GM19395 (cell line): ENCODE results near the gene NEDD4L.

Source experiments
- ATAC-seq: cut with Tn5 transposase; IDR thresholded peaks from one replicate; pipeline ENCODE4 v1.9.1; 2021; ENCODE audit warnings: mild to moderate bottlenecking, moderate library complexity; ENCODE audit not compliant: unreplicated experiment

Gene NEDD4L

DNA sequence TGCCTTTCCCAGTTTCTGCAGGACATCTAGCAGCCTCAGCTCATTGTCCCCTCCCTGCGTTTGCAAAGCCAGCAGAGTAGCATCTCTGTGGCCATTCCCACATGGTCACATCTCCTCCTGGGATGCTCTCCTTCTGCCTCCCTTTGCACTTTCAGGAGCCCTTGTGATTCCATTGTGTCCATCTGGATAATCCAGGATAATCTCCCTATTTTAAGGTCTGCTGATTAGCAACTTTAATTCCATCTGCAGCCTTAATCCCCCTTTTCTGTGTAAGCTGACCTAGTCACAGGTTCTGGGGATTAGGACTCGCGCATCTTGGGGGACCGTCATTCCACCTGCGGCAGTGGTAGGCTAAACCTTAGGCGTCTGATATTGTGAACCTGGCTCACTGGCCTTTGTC, 70.7 kb downstream of the NEDD4L start:
- no peak for ATAC-seq

DNA sequence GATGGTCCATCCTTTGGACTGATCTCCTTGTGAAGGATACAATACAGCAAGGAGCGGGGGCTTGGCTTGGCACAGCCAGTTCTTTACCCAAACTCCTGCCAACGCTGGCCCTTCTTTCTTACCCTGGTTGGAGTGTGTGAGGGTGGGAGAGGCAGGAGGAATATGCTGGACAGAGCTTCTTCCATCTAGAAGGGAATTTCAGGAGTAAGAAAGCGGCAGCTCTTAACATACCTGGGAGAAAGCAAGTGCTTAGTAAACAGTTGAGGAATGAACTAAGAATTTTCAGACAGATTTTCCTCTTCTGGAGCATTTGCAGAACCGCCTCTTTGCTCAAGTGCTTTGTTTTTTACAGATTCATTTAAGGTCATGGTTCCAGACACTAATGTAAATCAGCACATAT, 72.8 kb downstream of the NEDD4L start:
- ATAC-seq = no peak

- no peak for ATAC-seq
These were observed 73.9 kb downstream of the NEDD4L start for GRCh38 chr18:58117786-58118403.

- no peak for ATAC-seq
These were observed 74.5 kb downstream of the NEDD4L start for GRCh38 chr18:58118536-58118935.

GRCh38 chr18:58119819-58120218, 75.8 kb downstream of the NEDD4L start:
- ATAC-seq = no peak

GRCh38 chr18:58124475-58124874, 80.4 kb downstream of the NEDD4L start:
- no peak for ATAC-seq

DNA sequence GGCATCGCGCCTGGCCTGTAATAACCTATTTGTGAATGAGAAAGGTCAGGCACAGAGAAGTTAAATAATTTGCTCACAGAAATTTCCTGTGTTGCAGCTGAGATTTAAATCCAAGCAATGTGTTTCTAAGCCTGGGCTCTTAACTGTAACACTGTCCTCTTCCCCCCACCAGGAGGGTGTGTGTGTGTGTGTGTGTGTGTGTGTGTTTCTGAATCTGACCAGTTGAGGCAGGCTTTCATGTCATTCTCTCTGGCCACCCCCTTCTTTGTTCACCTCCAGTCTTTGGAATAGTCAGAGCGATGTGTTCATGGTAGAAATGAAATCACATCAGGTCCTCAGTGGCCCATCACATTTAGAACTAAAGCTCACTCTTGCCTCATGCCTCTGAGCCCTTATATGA, 81.2 kb downstream of the NEDD4L start:
- ATAC-seq = no peak

DNA sequence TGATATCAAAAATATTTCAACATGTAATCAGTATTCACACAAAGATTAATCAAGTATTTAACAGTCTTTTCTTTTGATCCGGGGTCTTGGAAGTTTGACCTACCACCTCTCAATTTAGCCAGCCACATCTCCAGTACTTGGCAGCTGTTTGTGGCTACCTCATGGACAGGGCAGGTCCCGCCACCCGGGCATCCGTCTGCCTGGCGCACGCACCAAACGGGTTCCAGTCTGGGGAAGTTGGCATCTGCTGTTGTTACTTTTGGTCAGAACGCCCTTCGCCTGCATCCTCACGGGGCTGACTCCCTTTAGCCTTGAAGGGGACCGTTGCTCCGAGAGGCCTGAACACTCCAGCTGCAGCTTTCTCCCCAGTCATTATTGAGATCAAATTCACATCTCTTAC, 81.7 kb downstream of the NEDD4L start:
- no peak for ATAC-seq

DNA sequence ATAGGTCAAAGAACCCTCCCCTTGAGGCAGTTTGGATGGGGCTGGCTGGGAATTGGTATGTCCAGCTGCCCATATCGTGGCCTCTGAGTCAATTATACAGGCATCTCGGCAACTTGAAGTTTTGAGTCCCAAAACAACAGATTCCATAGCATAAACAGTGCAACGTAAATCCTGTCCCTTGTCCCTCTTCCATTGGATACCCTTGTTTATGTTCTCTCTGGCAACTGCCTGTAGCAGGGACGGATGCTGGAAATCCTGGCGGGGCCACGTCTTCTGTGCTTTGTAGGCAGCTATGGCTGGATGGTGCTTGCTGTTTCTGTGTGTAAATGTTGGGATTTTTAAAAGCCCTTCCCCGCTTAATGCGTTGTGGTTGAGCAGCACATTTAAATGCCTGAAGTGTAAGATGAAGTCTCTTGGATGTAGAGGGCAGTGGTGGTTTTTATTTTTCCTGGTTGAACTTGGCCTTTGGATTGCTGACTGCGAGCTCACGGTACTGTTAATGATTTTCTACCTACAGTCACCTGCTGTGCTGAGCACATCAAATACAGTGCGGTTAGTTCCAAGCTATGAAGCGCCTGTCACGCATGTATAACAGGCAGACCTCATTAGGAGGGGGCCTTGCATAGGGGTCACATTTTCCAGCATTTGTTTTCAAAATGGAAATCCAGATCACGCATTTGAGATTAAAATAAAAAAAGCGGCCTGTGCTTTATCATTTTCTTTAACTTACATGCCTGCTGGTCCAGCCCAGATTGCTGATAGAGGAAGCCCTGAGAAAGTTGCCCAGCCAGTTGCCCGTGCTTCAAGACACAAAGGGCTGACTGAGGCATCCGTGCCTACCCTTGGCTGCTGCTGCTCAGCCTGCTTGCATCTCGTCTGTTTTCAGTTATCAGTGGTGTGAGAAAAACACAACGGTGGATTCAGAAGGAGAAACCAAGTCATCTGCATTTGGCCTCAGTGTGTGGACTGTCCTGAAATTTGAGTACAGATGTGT, 84.7 kb downstream of the NEDD4L start:
- ATAC-seq = no peak

DNA sequence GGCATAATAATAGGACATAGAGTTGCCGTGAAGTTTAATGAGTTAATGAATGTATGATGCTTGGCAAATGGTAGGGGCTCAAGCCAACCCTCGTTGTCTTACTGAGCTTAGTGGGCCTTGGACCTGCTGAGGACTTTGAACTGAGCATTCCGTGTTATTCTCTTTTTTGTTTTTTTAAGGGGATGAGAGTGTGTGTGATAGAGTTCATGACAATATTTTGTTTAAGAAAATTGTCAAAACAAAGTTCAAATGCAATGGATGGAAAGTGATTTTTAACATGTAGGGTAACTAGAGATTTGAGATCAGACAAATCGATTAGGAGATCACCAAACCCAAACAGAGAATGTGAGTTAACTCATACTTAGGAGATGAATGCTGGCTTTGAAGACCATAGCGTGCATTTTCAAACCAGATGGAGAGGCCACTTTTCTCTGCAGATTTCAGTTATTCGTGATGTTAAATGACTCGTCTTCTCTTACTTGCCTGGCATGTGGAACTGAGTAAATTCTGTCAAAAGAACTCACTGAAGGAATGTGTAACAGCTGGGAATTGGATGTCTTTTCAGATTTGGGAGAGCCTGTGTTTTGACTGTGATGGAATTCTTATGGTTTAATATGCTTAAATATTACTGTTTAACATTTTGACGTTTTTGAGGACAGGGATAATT, 88.7 kb downstream of the NEDD4L start:
- ATAC-seq = no peak

DNA sequence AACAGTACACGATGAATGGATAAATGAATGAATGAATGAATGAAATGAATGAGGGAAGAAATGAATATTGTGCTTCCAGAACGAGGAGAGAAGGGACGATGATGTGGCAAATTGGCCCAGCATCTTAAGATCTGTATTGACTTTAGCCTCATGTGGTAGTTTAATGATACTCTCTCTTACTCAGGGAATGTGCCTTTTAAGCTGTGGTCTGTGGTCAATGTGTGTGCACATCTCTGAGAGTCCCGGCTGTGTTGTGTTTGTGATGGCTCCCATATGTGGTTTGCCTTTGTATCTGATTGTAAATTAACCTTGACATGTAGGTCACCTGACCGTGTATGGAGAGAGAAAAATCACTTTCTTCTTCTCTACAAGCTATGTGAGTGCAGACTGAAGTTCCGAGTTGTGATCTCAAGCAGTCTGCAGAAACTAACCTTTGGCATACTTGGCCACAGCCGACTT, 91.2 kb downstream of the NEDD4L start:
- ATAC-seq = peak; percentile 83

- ATAC-seq = peak; percentile 79
These were observed 91.8 kb downstream of the NEDD4L start for GRCh38 chr18:58135701-58136331.

DNA sequence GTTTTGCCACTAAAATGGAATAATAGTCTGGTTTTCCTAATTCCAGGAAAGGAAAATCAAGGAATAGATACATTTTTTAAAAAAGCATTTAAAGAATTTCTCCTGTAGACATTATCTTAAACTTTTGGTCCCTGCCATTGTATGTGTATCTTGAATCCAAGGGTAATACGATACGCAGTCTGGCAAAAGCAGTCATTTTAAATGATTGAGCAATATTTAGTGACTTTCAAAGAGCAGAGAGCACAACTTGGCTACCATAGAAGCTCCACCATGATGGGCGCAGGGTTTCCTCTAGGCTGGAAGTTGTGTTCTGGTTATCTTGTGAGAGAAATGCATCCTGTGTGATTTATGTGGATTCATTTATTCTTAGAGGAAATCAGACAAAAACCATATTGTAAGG, 92.9 kb downstream of the NEDD4L start:
- ATAC-seq = no peak

- no peak for ATAC-seq
These were observed 95.7 kb downstream of the NEDD4L start for GRCh38 chr18:58139459-58140386.

DNA sequence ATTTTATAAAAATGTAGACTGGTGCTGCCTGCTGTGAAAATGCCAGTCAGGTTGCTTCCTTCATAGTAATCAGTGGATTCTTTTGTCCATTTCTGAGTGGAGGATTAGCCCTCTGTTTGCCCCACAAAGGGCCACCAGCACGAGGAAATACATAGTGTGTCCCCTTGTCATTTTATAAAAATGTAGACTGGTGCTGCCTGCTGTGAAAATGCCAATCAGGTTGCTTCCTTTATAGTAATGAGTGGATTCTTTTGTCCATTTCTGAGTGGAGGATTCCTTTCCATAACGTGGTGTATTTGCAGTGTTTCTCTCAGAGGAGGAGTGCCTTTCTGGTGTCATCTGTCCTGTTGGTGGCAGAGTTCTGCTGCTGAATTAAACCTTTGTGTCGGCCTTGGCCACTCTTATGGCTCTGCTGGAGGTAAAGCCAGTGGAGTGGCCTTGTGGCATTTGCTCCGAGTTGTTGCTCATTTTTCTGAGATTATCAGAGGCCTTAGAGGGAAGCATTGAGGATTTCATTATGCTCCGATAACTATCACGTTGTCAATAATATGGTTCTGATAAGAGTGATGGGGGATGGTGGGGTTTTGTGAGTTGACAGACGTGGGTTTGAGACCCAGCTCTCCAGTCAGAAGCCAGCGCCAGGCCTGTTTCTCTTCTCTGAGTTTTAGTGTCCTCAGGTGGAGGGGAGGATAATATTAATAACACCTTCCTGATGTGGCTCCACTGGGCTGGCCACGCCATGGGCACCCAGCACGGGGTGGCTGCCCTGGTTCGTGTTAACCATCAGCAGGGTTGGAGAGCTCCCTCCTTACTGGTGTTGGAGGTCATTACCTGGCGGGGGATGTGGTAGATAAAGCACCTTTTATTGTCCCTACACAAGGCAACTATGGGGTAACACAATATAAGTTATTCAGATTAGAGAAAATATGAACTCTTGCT, 96.6 kb downstream of the NEDD4L start:
- no peak for ATAC-seq

DNA sequence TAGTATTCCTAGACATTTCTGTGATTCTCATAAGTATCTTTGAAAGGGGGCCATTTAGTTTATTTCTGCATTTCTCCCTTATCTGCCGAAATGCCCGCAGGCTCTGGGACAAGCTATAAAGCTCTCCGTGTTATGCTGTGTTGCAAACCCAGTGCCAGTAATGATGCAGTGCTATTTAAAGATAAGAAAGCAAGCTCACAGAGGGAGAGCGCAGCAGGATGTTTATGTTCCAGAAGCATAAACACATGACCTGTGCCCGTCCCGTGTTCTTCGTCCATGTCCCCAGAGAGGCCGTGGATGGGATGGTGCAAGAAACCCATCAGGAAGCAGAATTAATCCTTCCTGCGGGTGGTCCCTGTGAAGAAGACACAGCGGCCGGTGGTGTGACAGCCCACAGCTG, 99.4 kb downstream of the NEDD4L start:
- ATAC-seq = no peak

- no peak for ATAC-seq
These were observed 100.1 kb downstream of the NEDD4L start for GRCh38 chr18:58144106-58144505.

- no peak for ATAC-seq
These were observed 100.8 kb downstream of the NEDD4L start for GRCh38 chr18:58144671-58145285.

DNA sequence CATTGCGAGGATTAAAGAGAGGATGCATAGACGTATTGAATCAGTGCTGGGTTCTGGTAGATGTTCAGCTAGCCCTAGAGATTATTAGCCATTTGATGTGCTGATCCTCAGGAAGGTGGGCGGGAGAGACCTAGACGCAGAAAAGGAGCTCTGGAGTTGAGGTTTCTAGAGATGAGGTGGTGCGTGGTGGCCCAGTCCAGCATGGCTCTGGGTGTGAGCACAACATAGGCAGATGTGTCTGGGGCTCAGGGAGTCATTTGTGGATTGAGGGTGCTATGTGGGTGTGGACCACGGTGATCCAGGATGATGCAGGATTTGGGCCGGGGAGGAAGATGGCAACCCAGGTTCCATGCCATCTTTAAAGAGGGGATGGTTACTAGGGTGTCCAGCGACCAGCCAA, 102.1 kb downstream of the NEDD4L start:
- ATAC-seq = no peak
